Bronchus fibroblast of lung (primary cell): Measurements from ENCODE around the gene GMPR. TPM values are rescaled to one million over a fixed set of nuclear protein-coding genes. Genes with fewer than 3 reads are reported as not detected.

Source experiments
- total RNA-seq: library from RNA; depleted of rRNA; stranded (reverse); fragments of >200 nt; gene quantifications from 2 replicates; pipeline ENCODE4 v1.2.3, GENCODE V29; 2015

The GMPR gene
- total RNA-seq: 1.7 and 2.8 TPM in 2 replicates

DNA sequence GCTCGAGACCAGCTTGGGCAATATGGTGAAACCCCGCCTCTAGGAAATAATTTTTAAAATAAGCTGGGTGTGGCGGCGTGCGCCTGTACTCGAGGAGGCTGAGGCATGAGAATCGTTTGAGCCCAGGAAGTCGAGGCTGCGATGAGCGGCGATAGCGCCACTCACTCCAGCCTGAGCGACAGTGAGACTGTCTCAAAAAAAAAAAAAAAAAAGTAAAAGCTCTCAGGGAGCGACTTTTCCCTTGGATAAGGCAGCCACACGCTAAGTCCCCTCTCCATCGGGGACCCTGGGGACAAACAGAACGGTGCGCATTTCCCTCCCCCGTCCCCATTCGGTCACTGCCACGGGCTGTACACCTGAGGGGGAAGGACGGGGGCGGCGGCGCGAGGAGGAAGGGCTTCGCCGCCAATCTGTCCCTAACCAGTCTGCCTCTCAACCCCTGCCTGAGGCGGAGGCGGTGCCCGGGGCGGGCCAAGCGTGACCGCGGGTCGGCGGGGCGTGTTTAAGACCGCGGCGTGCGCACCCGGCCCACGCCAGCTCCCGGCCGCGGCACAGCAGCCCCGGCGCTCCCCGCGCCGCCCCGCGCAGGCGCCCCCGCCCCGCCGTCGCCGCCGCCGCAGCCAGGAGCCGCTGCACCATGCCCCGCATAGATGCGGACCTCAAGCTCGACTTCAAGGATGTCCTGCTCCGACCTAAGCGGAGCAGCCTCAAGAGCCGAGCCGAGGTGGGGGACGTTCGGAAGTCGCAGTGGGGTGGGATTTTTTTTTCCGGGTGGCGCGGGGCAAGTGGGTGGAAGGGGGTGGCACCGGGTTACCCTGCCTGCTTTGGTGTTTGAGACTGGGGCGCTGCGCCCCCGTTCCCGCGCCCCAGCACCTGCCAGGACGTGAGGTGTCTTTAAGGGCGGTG is at the start of gene GMPR:
Gene GMPR, plus strand, starts transcription at position 531 of the 906 bp plus-strand sequence. Its CDS starts 107 bp downstream, at position 638.

Other genes starting within 250 kb of the GMPR start
- 0.74 and 0.84 TPM in 2 replicates for gene MYLIP, start 109.5 kb upstream of the GMPR start, total RNA-seq